Measurements from ENCODE around the gene MRPL52.

The MRPL52 gene

GRCh38 chr14:22841311-22841710 is 11.6 kb downstream of the MRPL52 start:
- Histone ChIP-seq H3K4me1 (peaks cover 7% of the 10 kb centered on the region), H3K79me2 (peaks cover 15% of the 10 kb centered on the region), H3K9me3 (ENCODE audit: control insufficient read depth, low read length) (no peaks in the 10 kb centered on the region), H3K36me3 (ENCODE audit: control insufficient read depth, insufficient read depth, low read length) (no peaks in the 10 kb centered on the region), H3K27ac (no peak overlapping the region), H2AFZ (no peak overlapping the region), H3K27me3 (ENCODE audit: control insufficient read depth, insufficient read depth, low read length) (no peaks in the 10 kb centered on the region), H3K9ac (no peak overlapping the region), H3K4me2 (ENCODE audit: low read length) (no peak overlapping the region), H3K4me3 (ENCODE audit: low read depth, low read length) (no peak overlapping the region)
- TF ChIP-seq CTCF (IDR thresholded peaks at IDR 0.05): no peak

- no peak overlapping the region for H3K4me2 ChIP-seq (ENCODE audit: low read length)
- H3K4me3 ChIP-seq (ENCODE audit: low read depth, low read length): no peak overlapping the region
- no peak overlapping the region for H2AFZ ChIP-seq
- no peaks in the 10 kb centered on the region for H3K27me3 ChIP-seq (ENCODE audit: control insufficient read depth, insufficient read depth, low read length)
- H3K4me1 ChIP-seq: peaks cover 10% of the 10 kb centered on the region
- no peaks in the 10 kb centered on the region for H3K9me3 ChIP-seq (ENCODE audit: control insufficient read depth, low read length)
- no peak overlapping the region for H3K9ac ChIP-seq
- peaks cover 15% of the 10 kb centered on the region for H3K79me2 ChIP-seq
- no peak overlapping the region for H3K27ac ChIP-seq
- no peak for TF ChIP-seq CTCF (IDR thresholded peaks at IDR 0.05)
- no peaks in the 10 kb centered on the region for H3K36me3 ChIP-seq (ENCODE audit: control insufficient read depth, insufficient read depth, low read length)
Observed at GRCh38 chr14:22841769-22842168, 12.1 kb downstream of the MRPL52 start.

GRCh38 chr14:22842211-22843122 is 12.8 kb downstream of the MRPL52 start:
- Histone ChIP-seq H3K79me2 (peaks cover 14% of the 10 kb centered on the region), H3K27ac (no peak overlapping the region), H3K9me3 (ENCODE audit: control insufficient read depth, low read length) (no peaks in the 10 kb centered on the region), H3K27me3 (ENCODE audit: control insufficient read depth, insufficient read depth, low read length) (no peaks in the 10 kb centered on the region), H3K4me3 (ENCODE audit: low read depth, low read length) (no peak overlapping the region), H3K4me1 (peaks cover 13% of the 10 kb centered on the region), H3K36me3 (ENCODE audit: control insufficient read depth, insufficient read depth, low read length) (no peaks in the 10 kb centered on the region), H3K4me2 (ENCODE audit: low read length) (no peak overlapping the region), H3K9ac (no peak overlapping the region), H2AFZ (no peak overlapping the region)
- TF ChIP-seq CTCF (IDR thresholded peaks at IDR 0.05): no peak

- no peak overlapping the region for H2AFZ ChIP-seq
- no peaks in the 10 kb centered on the region for H3K36me3 ChIP-seq (ENCODE audit: control insufficient read depth, insufficient read depth, low read length)
- no peak overlapping the region for H3K4me3 ChIP-seq (ENCODE audit: low read depth, low read length)
- H3K4me2 ChIP-seq (ENCODE audit: low read length): no peak overlapping the region
- peaks cover 7% of the 10 kb centered on the region for H3K79me2 ChIP-seq
- no peaks in the 10 kb centered on the region for H3K27me3 ChIP-seq (ENCODE audit: control insufficient read depth, insufficient read depth, low read length)
- no peak for TF ChIP-seq CTCF (IDR thresholded peaks at IDR 0.05)
- peaks cover 20% of the 10 kb centered on the region for H3K4me1 ChIP-seq
- H3K9me3 ChIP-seq (ENCODE audit: control insufficient read depth, low read length): no peaks in the 10 kb centered on the region
- no peak overlapping the region for H3K27ac ChIP-seq
- no peak overlapping the region for H3K9ac ChIP-seq
Observed at GRCh38 chr14:22843123-22843925, 13.6 kb downstream of the MRPL52 start.

Data from parathyroid adenoma (tissue), 2 donors.